DOHH2 (cell line): ENCODE measurements around the gene STX7.

Experiments used
- H3F3A ChIP-seq: fragments of 200-600 bp; sonication (generic), shearing (Covaris generic); 2 replicates; pipeline ENCODE4 v1.6.0; 2016; ENCODE audit warnings: antibody characterized with exemption, mild to moderate bottlenecking; ENCODE audit not compliant: control insufficient read depth, insufficient read depth
- H3K27ac ChIP-seq: fragments of 200-600 bp; sonication (generic); 2 replicates; pipeline ENCODE4 v1.5.1; 2014; ENCODE audit warnings: low read depth, mild to moderate bottlenecking, low read length, moderate library complexity
- H3K27me3 ChIP-seq: fragments of 200-600 bp; sonication (generic); 2 replicates; pipeline ENCODE4 v1.6.1; 2014; ENCODE audit warnings: mild to moderate bottlenecking, low read length, mixed read lengths; ENCODE audit not compliant: control insufficient read depth
- H3K36me3 ChIP-seq: fragments of 200-600 bp; sonication (generic); 2 replicates; pipeline ENCODE4 v1.6.1; 2014; ENCODE audit warnings: mild to moderate bottlenecking, low read length, moderate library complexity, mixed read lengths; ENCODE audit not compliant: control insufficient read depth
- H3K4me1 ChIP-seq: fragments of 200-600 bp; sonication (generic); 2 replicates; pipeline ENCODE4 v1.6.1; 2014; ENCODE audit warnings: mild to moderate bottlenecking, low read length, mixed read lengths; ENCODE audit not compliant: control insufficient read depth
- H3K4me2 ChIP-seq: fragments of 200-600 bp; sonication (generic); 2 replicates; pipeline ENCODE4 v1.6.0; 2014; ENCODE audit warnings: mild to moderate bottlenecking, low read length, moderate library complexity
- H3K4me3 ChIP-seq: fragments of 200-600 bp; sonication (generic); 2 replicates; pipeline ENCODE4 v1.5.1; 2014; ENCODE audit warnings: mild to moderate bottlenecking, low read length, mixed read lengths
- H3K79me2 ChIP-seq: fragments of 200-600 bp; sonication (generic); 2 replicates; pipeline ENCODE4 v1.6.1; 2014; ENCODE audit warnings: mild to moderate bottlenecking, low read length, mixed read lengths; ENCODE audit not compliant: control insufficient read depth
- H3K9me2 ChIP-seq: fragments of 200-600 bp; sonication (generic); replicated peaks from 2 replicates; pipeline ENCODE4 v1.6.1; 2014; ENCODE audit warnings: mild to moderate bottlenecking, low read length, mixed read lengths; ENCODE audit not compliant: control insufficient read depth
- H3K9me3 ChIP-seq: fragments of 200-600 bp; sonication (generic); 2 replicates; pipeline ENCODE4 v1.6.1; 2014; ENCODE audit warnings: antibody characterized with exemption, low read length, mixed read lengths; ENCODE audit not compliant: control insufficient read depth, insufficient read depth
- H4K20me1 ChIP-seq: fragments of 200-600 bp; sonication (generic); 2 replicates; pipeline ENCODE4 v1.6.0; 2014; ENCODE audit warnings: low read depth, mild to moderate bottlenecking, antibody characterized with exemption, low read length, moderate library complexity; ENCODE audit not compliant: control insufficient read depth, insufficient read depth
- EZH2phosphoT487 ChIP-seq: fragments of 200-600 bp; sonication (generic); IDR thresholded peaks from 2 replicates; pipeline ENCODE4 v1.6.1; 2017; ENCODE audit warnings: borderline replicate concordance, mild to moderate bottlenecking, antibody characterized with exemption, low read length, moderate library complexity, mixed read lengths
- TF ChIP-seq, protein P1 (sequence below): fragments of 200-600 bp; sonication (generic); IDR thresholded peaks from one replicate; pipeline ENCODE4 v1.5.1; 2014; ENCODE audit warnings: antibody characterized with exemption, mild to moderate bottlenecking, low read depth, low read length; ENCODE audit not compliant: poor library complexity, severe bottlenecking

STX7 gene

DNA sequence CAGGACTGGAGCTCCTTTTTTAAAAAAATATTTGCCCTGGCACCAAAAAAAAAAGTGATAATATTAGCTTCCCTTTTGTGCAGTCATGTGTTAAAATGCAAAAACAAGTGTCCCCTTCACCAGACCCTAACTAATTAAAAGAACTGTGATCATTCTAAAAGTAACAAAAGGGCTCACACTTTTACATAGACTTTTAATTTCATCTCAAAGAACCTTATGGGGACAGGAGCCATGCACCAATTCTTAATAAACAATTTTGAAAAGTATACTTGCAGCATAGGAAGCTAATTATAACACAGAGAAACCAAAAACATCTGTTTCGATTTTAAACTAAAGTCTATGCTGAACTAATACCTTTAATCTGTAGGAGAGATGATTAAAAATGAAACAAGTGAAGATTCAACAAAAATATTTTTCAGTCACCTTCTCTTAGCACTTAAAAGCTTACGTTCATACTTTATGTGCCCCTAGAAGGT is 17.3 kb downstream of the STX7 start:
- peak overlapping the region; percentile 94 for H3K4me2 ChIP-seq
- H3F3A ChIP-seq: peaks cover 68% of the 10 kb centered on the region
- H3K27ac ChIP-seq: peak overlapping the region; percentile 98
- no peaks in the 10 kb centered on the region for H3K9me2 ChIP-seq
- peak overlapping the region; percentile 73 for H3K4me3 ChIP-seq
- peaks cover 88% of the 10 kb centered on the region for H3K36me3 ChIP-seq
- H3K4me1 ChIP-seq: peaks cover 100% of the 10 kb centered on the region
- no peaks in the 10 kb centered on the region for H3K27me3 ChIP-seq
- peaks cover 81% of the 10 kb centered on the region for H3K79me2 ChIP-seq
- H3K9me3 ChIP-seq: peaks cover 10% of the 10 kb centered on the region; the same call in 1 of the 2 replicates
- no peaks in the 10 kb centered on the region for H4K20me1 ChIP-seq
- TF ChIP-seq, protein P1, sequence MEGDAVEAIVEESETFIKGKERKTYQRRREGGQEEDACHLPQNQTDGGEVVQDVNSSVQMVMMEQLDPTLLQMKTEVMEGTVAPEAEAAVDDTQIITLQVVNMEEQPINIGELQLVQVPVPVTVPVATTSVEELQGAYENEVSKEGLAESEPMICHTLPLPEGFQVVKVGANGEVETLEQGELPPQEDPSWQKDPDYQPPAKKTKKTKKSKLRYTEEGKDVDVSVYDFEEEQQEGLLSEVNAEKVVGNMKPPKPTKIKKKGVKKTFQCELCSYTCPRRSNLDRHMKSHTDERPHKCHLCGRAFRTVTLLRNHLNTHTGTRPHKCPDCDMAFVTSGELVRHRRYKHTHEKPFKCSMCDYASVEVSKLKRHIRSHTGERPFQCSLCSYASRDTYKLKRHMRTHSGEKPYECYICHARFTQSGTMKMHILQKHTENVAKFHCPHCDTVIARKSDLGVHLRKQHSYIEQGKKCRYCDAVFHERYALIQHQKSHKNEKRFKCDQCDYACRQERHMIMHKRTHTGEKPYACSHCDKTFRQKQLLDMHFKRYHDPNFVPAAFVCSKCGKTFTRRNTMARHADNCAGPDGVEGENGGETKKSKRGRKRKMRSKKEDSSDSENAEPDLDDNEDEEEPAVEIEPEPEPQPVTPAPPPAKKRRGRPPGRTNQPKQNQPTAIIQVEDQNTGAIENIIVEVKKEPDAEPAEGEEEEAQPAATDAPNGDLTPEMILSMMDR: no peak
- no peak for TF ChIP-seq EZH2phosphoT487

DNA sequence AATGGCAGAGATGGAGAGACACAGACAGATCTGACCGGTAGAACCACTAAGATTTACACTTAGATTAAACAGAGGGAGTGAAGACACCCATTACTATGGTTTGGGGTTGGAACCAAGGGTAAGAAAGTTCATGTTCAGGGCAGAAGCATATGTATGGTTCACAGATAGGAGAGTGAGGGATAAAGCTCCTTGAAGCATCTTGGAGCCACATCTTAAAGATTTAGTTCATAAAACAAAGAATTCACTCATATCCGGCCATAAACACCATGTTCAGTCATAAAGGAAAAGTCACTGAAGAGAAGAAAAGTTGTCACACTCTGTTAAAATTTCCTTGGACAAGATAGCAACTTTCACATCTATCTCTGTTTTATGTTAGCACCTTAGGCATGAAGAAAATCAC is 18.0 kb downstream of the STX7 start:
- Histone ChIP-seq H3K79me2 (peaks cover 81% of the 10 kb centered on the region), H3K4me2 (peak overlapping the region; percentile 94), H3F3A (peaks cover 61% of the 10 kb centered on the region)

DNA sequence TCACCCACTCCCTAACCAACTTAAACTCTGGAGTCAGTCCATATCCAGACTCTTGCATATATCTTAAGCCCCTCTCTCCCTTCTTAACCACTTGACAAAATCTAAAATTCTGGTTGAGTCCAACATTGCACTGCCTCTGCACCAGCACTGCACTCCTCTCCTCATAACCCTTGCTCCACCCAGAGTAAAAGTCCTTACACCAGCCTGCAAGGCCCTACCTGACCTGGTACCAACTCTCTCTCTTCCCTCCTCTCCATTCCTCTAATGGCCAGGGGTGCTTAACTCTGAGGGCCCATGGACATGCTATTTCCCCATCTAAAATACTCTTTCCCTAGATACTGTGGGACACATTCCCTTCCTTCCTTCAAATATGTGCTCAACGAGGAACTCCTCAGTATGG is 21.0 kb downstream of the STX7 start:
- Histone ChIP-seq H3K9me2 (no peaks in the 10 kb centered on the region), H3K4me3 (peak overlapping the region; percentile 73), H3K4me2 (peak overlapping the region; percentile 94), H3F3A (peaks cover 45% of the 10 kb centered on the region), H3K36me3 (peaks cover 93% of the 10 kb centered on the region), H3K9me3 (peaks cover 17% of the 10 kb centered on the region; the same call in 1 of the 2 replicates), H3K27me3 (no peaks in the 10 kb centered on the region), H3K79me2 (peaks cover 90% of the 10 kb centered on the region), H3K27ac (peak overlapping the region; percentile 98), H4K20me1 (no peaks in the 10 kb centered on the region), H3K4me1 (peaks cover 97% of the 10 kb centered on the region)
- TF ChIP-seq EZH2phosphoT487: no peak
- TF ChIP-seq, protein P1: no peak

More for the DNA sequence above, 18.0 kb downstream of the STX7 start:
- Histone ChIP-seq H3K27me3 (no peaks in the 10 kb centered on the region), H4K20me1 (no peaks in the 10 kb centered on the region), H3K4me3 (peak overlapping the region; percentile 73), H3K9me2 (no peaks in the 10 kb centered on the region), H3K27ac (peak overlapping the region; percentile 98), H3K9me3 (peaks cover 10% of the 10 kb centered on the region; the same call in 1 of the 2 replicates), H3K36me3 (peaks cover 88% of the 10 kb centered on the region), H3K4me1 (peaks cover 100% of the 10 kb centered on the region)
- TF ChIP-seq EZH2phosphoT487: no peak
- TF ChIP-seq, protein P1: no peak
